ENCODE data around the gene BRAF.
"Not testable (repeated sequence)": the region's sequence is repeated elsewhere in the genome, so short reads cannot be mapped to it uniquely, and the experiment has no call there.

The BRAF gene

GRCh38 chr7:140676306-140676705 is 248.4 kb downstream of the BRAF start:
- DNase-seq, result no peak

GRCh38 chr7:140675726-140676125 is 249.0 kb downstream of the BRAF start:
- DNase-seq, result no peak

GRCh38 chr7:140674899-140675701 is 249.6 kb downstream of the BRAF start:
- peak; percentile 42 for DNase-seq

GRCh38 chr7:140674356-140674800 is 250.4 kb downstream of the BRAF start:
- DNase-seq, result no peak

GRCh38 chr7:140673774-140674155 is 251.0 kb downstream of the BRAF start:
- no peak for DNase-seq

- peak; percentile 74 for DNase-seq
Observed at GRCh38 chr7:140673063-140673773, 251.5 kb downstream of the BRAF start.

GRCh38 chr7:140672382-140673062 is 252.2 kb downstream of the BRAF start, which contains the start of gene ADCK2:
Gene ADCK2, plus strand, starts transcription at chr7:140672945. Its CDS starts 386 bp downstream, at chr7:140673331.
- DNase-seq, result peak; percentile 67

- DNase-seq, result no peak
Observed at GRCh38 chr7:140671966-140672365, 252.8 kb downstream of the BRAF start.

- DNase-seq, result no peak
Observed at GRCh38 chr7:140670343-140670935, 254.3 kb downstream of the BRAF start.

GRCh38 chr7:140669862-140670261 is 254.9 kb downstream of the BRAF start:
- not testable (repeated sequence) for DNase-seq

GRCh38 chr7:140669352-140669751 is 255.4 kb downstream of the BRAF start:
- no peak for DNase-seq

All from femur (tissue), 1 donor.